Naive B cell (primary cell): ENCODE measurements around the gene PARP11. TPM values are rescaled to one million over a fixed set of nuclear protein-coding genes. Genes with fewer than 3 reads are reported as not detected.

Source experiments
- ATAC-seq, 2 donors: fragments of 150-1000 bp; cut with Tn5 transposase; 2 replicates each; pipeline ENCODE4 v1.10.0; 2021; ENCODE audit warnings: low read depth in 2 of 2, mild to moderate bottlenecking in 2 of 2, moderate library complexity in 2 of 2
- DNase-seq: peaks from one replicate; pipeline ENCODE4 v3.0.0; 2022
- H3K27ac Mint-ChIP-seq, 6 donors: one replicate each; pipeline ENCODE4 v1.8.0; 2020 to 2022; ENCODE audit warnings: mild to moderate bottlenecking in 6 of 6, mixed read lengths in 6 of 6, moderate library complexity in 5 of 6, inconsistent platforms in 2 of 6
- H3K27me3 Mint-ChIP-seq, 3 donors: one replicate each; pipeline ENCODE4 v1.8.0; 2021 to 2022; ENCODE audit warnings: mixed read lengths in 3 of 3, mild to moderate bottlenecking in 1 of 3
- H3K36me3 Mint-ChIP-seq, 2 donors: one replicate each; pipeline ENCODE4 v1.8.0; 2020 to 2022; ENCODE audit warnings: mixed read lengths in 2 of 2, inconsistent platforms in 1 of 2, mild to moderate bottlenecking in 1 of 2
- H3K4me1 Mint-ChIP-seq, 3 donors: one replicate each; pipeline ENCODE4 v1.8.0; 2020 to 2022; ENCODE audit warnings: mixed read lengths in 3 of 3, inconsistent platforms in 1 of 3, mild to moderate bottlenecking in 1 of 3, moderate library complexity in 1 of 3
- H3K4me3 Mint-ChIP-seq, 8 donors: one replicate each; pipeline ENCODE4 v1.8.0; 2020 to 2022; ENCODE audit warnings: mild to moderate bottlenecking in 8 of 8, mixed read lengths in 8 of 8, moderate library complexity in 8 of 8, inconsistent platforms in 2 of 8
- H3K9me3 Mint-ChIP-seq, 7 donors: one replicate each; pipeline ENCODE4 v1.8.0; 2020 to 2022; ENCODE audit warnings: mixed read lengths in 7 of 7, mild to moderate bottlenecking in 5 of 7, inconsistent platforms in 2 of 7, moderate library complexity in 1 of 7
- polyA plus RNA-seq, 6 donors: library from polyadenylated mRNA; unstranded; fragments of 300-500 nt; fragmentation: Illumina TruSeq; gene quantifications; one replicate each; pipeline ENCODE4 v1.2.3, GENCODE V29; 2021; ENCODE audit warnings: low read depth in 6 of 6

PARP11 gene
- polyA plus RNA-seq, 6 donors from 2014 or later: 6.5 to 10.5 (median 8.7) TPM

DNA sequence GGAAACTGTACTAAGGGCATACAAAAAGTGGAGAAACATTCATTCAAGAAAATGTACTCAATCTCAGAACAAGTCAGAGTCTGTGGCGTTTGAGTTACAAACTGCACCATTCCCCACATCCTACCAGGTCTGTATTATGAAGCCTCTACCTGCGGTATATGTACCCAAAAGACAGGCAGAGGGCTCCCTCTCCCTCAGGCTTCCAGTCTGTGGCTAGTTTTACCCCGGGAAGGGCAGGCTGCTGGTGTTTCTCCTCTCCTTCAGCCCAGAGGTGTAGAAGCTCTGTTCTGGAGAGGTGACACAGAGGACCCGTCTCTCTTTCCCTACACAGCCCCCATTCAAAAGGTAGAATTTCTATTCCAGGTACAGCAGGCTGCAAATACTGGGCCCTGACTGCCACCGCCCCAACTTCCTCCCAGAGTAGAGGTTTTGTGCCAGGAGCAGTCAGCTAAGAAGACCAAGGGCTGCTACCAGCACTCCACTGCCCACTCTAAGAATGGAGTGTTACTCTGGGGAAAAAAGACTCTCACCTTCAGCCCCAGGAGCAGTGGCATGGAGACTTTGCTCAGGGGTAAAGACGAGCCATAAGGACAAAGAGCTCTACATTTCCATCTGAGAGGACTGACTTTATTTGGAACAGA lies 39.4 kb downstream of the PARP11 start:
- peak overlapping the region in 1 of 6 donors; percentile 61 for H3K27ac Mint-ChIP-seq
- H3K27me3 Mint-ChIP-seq: no peaks in the 10 kb centered on the region
- DNase-seq (no peak), ATAC-seq (no peak)
- H3K9me3 Mint-ChIP-seq: peaks cover 0 to 3% (median 0%) of the 10 kb centered on the region in 7 donors
- H3K4me1 Mint-ChIP-seq: peaks cover 32 to 49% (median 37%) of the 10 kb centered on the region in 3 donors
- H3K4me3 Mint-ChIP-seq: peak overlapping the region in 1 of 8 donors; percentile 61
- H3K36me3 Mint-ChIP-seq: no peaks in the 10 kb centered on the region

DNA sequence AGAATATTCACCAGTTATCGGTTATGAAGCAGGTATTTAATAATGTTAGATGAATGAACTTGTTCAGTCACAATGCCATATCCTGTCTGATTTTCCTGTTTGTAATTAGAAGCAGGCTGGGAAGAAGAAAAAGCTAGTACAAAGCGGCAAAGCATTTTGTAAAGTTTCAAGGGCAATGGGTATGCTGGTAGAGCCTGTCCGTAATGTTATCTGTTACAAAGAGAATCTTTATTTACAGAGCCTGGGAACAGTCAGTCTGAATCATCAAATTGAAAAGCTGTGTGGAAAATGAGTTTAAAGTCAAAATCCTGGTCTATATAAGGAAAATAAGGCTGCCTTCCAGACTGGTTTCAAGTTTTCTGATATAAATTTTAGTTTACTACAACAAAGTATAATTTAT lies 40.5 kb downstream of the PARP11 start:
- Mint-ChIP-seq H3K4me1 (peaks cover 24 to 40% (median 29%) of the 10 kb centered on the region in 3 donors), H3K27me3 (no peaks in the 10 kb centered on the region), H3K4me3 (no peak overlapping the region), H3K36me3 (no peaks in the 10 kb centered on the region), H3K9me3 (no peaks in the 10 kb centered on the region), H3K27ac (peak overlapping the region in 1 of 6 donors; percentile 16)
- no peak for DNase-seq
- no peak for ATAC-seq

DNA sequence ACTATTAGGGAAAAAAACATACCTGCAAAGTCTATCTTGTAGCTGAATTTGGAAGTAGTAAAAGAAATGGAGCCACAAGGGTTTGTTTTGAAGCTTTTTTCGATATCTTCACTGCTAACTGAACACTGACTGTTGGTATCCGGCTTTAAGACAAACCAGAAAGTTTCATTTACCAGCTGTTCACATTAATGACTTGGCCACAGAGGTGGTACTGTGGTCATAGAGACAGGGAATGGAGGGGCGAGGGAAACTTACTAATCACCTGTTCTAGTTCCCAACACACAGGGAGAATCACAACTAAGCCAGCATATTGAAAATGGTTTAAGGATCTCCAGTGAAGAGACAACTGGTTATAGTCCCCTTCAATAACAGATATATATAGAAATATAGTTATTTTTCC lies 44.3 kb downstream of the PARP11 start:
- Mint-ChIP-seq H3K9me3 (no peaks in the 10 kb centered on the region), H3K36me3 (peaks cover 0 to 7% of the 10 kb centered on the region in 2 donors), H3K4me3 (no peak overlapping the region), H3K4me1 (peaks cover 2 to 6% (median 2%) of the 10 kb centered on the region in 3 donors), H3K27me3 (no peaks in the 10 kb centered on the region), H3K27ac (no peak overlapping the region)
- ATAC-seq: no peak
- no peak for DNase-seq

DNA sequence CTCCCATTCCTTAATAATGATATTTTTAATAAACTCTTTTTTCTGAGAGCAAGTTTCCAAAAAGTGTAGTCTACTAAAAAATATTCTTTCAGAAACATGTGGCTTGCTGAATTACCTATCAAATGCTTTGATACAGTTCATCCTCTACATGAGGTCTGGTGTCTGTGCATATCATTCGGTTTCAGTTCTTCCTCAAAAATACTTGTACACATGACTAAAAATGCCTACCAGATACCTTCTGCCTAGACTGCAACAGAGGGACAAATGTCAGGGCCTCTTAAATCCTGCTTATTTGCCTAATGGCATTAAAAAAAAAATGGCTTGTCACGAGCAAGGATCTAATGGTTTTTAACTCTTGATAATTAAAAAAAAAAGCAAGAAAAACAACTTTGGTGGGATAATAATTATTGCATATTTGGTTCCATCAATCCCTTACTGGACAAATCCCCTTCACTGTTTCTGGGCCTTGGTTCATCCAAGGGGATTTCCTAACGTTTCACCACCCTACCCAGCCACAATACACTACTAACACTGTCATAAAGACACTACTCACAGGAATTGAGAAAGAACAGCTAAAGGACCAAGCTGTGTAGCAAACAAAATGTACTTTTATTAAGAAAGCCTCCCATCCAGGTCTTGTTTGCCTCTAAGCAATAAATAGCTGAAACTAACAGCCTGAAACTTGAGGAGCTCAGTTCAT lies 45.7 kb downstream of the PARP11 start:
- Mint-ChIP-seq H3K36me3 (peaks cover 0 to 7% of the 10 kb centered on the region in 2 donors), H3K27ac (peak overlapping the region in 1 of 6 donors; percentile 36), H3K4me3 (no peak overlapping the region), H3K4me1 (peaks cover 0 to 2% (median 0%) of the 10 kb centered on the region in 3 donors), H3K9me3 (no peaks in the 10 kb centered on the region), H3K27me3 (no peaks in the 10 kb centered on the region)
- no peak for ATAC-seq
- no peak for DNase-seq

DNA sequence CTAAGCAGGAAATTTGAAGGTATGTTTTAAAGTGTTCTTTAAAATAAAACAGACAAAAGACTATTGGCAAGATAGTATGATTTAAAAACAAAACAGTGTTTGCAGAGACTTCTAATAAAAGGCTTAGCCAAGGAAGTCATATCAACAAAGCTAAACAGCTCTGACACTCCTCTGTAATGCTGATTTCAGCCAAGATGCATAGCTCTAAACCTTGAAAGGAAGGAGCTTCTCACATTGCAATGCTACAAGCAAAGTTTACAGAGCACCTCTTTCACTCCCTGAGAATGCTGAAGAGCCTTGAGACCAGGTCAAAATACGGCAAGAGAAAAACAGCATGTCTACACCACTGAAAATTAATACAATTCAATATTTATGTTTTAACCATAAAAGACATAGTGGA lies 51.8 kb downstream of the PARP11 start:
- no peak overlapping the region for H3K4me3 Mint-ChIP-seq
- no peak overlapping the region for H3K27ac Mint-ChIP-seq
- ATAC-seq (no peak), DNase-seq (no peak)
- no peaks in the 10 kb centered on the region for H3K9me3 Mint-ChIP-seq
- peaks cover 7 to 10% of the 10 kb centered on the region in 2 donors for H3K36me3 Mint-ChIP-seq
- no peaks in the 10 kb centered on the region for H3K27me3 Mint-ChIP-seq
- H3K4me1 Mint-ChIP-seq: peaks cover 0 to 4% (median 1%) of the 10 kb centered on the region in 3 donors

DNA sequence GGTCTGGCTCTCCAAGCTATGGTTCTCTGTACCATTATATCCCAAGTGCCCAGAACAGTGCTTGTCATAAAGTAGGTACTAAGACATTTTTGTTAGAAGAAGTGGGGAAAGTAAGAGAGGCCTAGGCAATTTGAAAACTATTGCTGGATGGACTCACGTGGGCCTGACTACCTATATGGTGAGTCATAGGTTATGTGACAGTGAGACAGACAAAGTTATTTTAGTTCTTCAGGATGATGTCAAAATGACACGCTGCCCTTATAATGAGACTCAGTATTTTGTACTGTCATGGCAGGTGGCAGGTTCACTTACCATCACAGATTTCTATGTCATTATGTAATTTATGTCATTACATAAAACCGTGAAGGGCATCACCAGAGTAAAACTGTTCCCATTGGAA lies 53.1 kb downstream of the PARP11 start:
- no peak for DNase-seq
- H3K27me3 Mint-ChIP-seq: no peaks in the 10 kb centered on the region
- H3K4me1 Mint-ChIP-seq: peaks cover 0 to 12% (median 7%) of the 10 kb centered on the region in 3 donors
- no peak overlapping the region for H3K27ac Mint-ChIP-seq
- no peaks in the 10 kb centered on the region for H3K9me3 Mint-ChIP-seq
- H3K36me3 Mint-ChIP-seq: peaks cover 7 to 17% of the 10 kb centered on the region in 2 donors
- H3K4me3 Mint-ChIP-seq: no peak overlapping the region
- ATAC-seq: no peak

DNA sequence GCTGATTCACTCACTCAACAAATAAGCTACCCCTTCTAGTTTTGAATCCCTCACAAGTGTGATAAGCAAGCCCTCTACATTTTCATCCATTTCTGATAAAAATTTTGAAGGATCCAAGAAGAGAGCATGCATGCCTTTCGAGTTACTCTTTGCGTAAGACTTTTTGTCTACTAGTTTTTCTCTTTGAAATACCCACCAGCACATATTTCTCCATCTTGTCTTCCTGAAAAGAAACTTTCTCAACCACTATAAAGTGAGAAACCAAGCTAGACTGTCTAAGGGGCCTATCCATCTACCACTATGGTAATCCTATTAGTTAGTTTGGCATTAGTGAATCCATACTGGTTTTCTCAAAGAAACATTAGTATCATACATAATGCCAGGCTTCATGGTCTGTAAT lies 56.9 kb downstream of the PARP11 start:
- peaks cover 0 to 13% (median 12%) of the 10 kb centered on the region in 3 donors for H3K4me1 Mint-ChIP-seq
- H3K36me3 Mint-ChIP-seq: peaks cover under 1 to 31% of the 10 kb centered on the region in 2 donors
- ATAC-seq (no peak), DNase-seq (no peak)
- no peaks in the 10 kb centered on the region for H3K27me3 Mint-ChIP-seq
- peak overlapping the region in 1 of 8 donors; percentile 45 for H3K4me3 Mint-ChIP-seq
- H3K9me3 Mint-ChIP-seq: no peaks in the 10 kb centered on the region
- peak overlapping the region; percentile 19 to 81 (median 56) for H3K27ac Mint-ChIP-seq

DNA sequence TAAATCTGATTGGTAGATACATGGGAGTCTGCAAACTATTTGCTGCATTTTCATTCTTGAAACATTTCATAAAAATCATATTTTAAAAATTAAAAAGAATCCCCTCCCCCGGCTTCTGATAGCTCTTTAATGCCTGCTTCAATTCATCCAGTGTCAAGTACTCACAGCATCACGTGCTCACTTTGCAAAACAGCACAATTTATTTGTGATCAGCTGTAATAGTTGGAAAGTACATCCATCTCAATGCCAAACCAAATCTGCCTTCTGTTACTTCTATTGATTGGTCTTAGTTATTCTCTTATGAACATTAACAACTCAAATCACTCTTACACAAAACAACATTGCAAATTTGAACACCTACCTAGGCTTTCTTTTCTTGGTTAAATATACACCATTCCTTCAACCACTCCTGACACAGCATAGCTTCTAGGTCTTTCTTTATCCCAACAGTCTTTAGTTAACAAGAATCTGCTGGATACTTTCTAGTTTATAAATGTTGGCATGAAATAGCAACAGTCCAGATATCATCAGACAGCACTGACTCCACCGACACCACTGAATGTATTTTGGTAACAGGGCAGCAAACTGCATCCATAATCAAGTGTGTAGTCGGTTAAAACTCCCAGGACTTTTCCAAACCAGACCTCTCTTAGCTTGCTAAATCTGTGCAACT lies 58.0 kb downstream of the PARP11 start:
- Mint-ChIP-seq H3K27ac (peak overlapping the region in 2 of 6 donors; percentile 70 to 73), H3K4me3 (no peak overlapping the region), H3K4me1 (peaks cover 8 to 22% (median 18%) of the 10 kb centered on the region in 3 donors), H3K36me3 (peaks cover 11 to 36% of the 10 kb centered on the region in 2 donors), H3K9me3 (peaks cover 0 to 5% (median 0%) of the 10 kb centered on the region in 7 donors), H3K27me3 (no peaks in the 10 kb centered on the region)
- ATAC-seq: no peak
- DNase-seq: no peak

DNA sequence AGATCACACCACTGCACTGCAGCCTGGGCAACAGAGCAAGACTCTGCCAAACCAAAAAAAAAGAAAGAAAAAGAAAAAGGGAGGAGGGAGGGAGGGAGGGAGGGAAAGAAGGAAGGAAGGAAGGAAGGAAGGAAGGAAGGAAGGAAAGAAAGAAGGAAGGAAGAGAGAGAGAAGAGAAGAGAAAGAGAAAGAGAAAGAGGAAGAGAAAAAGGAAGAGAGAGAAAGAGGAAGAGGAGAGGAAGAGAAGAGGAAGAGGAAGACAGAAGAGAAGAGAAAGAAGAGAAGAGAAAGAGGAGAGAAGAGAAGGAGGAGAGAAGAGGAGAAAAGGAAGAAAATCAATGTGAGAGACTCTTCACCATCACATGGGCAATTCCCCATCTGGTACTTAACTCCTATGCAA lies 62.7 kb downstream of the PARP11 start:
- Mint-ChIP-seq H3K9me3 (peaks cover 0 to 5% (median 0%) of the 10 kb centered on the region in 7 donors), H3K27ac (peak overlapping the region; percentile 52 to 85 (median 74)), H3K4me1 (peaks cover 6 to 18% (median 12%) of the 10 kb centered on the region in 3 donors), H3K4me3 (no peak overlapping the region), H3K27me3 (no peaks in the 10 kb centered on the region), H3K36me3 (peaks cover 12 to 41% of the 10 kb centered on the region in 2 donors)
- DNase-seq (no peak), ATAC-seq (no peak)

DNA sequence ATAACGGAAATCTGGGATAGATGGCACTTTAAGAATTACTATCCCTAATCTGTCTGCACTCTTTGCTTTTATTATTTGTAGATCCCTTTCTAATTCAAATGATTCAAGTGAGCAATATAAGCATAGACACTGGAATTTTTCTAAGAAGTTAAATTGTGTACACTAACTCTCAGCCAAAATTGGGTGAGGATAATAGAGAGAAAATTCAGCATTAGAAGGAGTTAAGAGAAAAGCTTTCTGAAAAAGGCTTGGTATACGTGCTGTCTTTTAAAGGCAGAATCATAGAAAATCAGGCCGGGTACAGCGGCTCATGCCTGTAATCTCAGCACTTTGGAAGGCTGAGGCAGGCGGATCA lies 63.2 kb downstream of the PARP11 start:
- H3K4me3 Mint-ChIP-seq: peak overlapping the region in 1 of 8 donors; percentile 41
- H3K4me1 Mint-ChIP-seq: peaks cover 6 to 14% (median 12%) of the 10 kb centered on the region in 3 donors
- H3K27me3 Mint-ChIP-seq: no peaks in the 10 kb centered on the region
- peaks cover 12 to 37% of the 10 kb centered on the region in 2 donors for H3K36me3 Mint-ChIP-seq
- no peak for ATAC-seq
- DNase-seq: no peak
- H3K9me3 Mint-ChIP-seq: peaks cover 0 to 5% (median 0%) of the 10 kb centered on the region in 7 donors
- H3K27ac Mint-ChIP-seq: peak overlapping the region in 5 of 6 donors; percentile 8 to 84 (median 71)

DNA sequence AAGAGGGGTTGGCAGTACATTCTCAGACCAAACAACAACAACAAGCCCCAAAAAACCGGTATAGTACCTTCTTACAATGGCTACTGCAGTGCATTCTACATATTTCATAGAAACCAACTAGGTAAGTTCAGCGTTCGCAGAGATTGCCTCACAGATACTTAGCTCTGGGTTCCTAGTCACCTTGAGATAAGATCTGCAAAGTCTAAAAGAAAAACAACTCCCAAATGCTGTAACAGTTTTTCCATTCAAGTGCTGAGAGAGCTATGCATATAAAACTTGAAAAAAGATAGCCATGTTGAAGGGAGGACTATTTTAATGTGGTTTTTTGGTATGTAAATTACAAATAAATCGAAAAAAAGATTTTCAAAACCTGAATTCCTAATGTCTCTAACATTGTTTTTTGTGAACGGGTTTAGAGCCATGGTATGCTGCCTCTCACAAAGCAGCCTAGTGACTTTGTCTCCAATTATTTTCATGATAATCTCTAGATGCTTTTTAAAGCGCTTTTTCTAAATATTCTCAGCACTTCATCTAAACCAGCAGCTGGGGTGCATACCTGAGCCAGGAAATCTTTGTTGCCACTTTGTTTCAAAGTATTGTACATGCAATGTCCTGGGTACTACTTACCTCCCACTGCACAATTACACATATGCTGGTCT lies 63.7 kb downstream of the PARP11 start:
- ATAC-seq (no peak), DNase-seq (no peak)
- H3K36me3 Mint-ChIP-seq: peaks cover 12 to 36% of the 10 kb centered on the region in 2 donors
- H3K27me3 Mint-ChIP-seq: no peaks in the 10 kb centered on the region
- H3K9me3 Mint-ChIP-seq: peaks cover 0 to 5% (median 0%) of the 10 kb centered on the region in 7 donors
- H3K27ac Mint-ChIP-seq: peak overlapping the region in 1 of 6 donors; percentile 71
- peaks cover 6 to 13% (median 12%) of the 10 kb centered on the region in 3 donors for H3K4me1 Mint-ChIP-seq
- no peak overlapping the region for H3K4me3 Mint-ChIP-seq

DNA sequence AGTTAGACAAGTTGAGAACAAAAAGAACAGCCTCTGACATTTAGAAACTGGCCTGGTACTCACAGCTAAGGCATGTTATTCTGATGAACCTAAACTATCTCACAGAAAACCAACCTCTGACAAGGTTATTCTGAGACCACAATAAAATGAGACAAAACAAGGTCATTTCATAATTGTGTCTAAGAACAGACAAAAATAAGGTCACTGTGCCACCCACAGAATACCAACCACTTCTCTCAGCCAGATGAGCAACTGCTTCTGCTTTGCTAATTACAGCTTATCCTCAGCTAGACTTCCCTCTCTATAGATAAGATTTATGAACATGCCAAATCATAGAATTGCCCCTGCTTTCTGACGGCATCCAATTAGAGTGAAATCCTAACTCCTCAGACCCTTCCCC lies 68.1 kb downstream of the PARP11 start:
- no peaks in the 10 kb centered on the region for H3K27me3 Mint-ChIP-seq
- H3K4me1 Mint-ChIP-seq: peaks cover 0 to 2% (median 0%) of the 10 kb centered on the region in 3 donors
- no peak overlapping the region for H3K27ac Mint-ChIP-seq
- peaks cover 0 to 12% of the 10 kb centered on the region in 2 donors for H3K36me3 Mint-ChIP-seq
- H3K4me3 Mint-ChIP-seq: no peak overlapping the region
- ATAC-seq (no peak), DNase-seq (no peak)
- no peaks in the 10 kb centered on the region for H3K9me3 Mint-ChIP-seq

DNA sequence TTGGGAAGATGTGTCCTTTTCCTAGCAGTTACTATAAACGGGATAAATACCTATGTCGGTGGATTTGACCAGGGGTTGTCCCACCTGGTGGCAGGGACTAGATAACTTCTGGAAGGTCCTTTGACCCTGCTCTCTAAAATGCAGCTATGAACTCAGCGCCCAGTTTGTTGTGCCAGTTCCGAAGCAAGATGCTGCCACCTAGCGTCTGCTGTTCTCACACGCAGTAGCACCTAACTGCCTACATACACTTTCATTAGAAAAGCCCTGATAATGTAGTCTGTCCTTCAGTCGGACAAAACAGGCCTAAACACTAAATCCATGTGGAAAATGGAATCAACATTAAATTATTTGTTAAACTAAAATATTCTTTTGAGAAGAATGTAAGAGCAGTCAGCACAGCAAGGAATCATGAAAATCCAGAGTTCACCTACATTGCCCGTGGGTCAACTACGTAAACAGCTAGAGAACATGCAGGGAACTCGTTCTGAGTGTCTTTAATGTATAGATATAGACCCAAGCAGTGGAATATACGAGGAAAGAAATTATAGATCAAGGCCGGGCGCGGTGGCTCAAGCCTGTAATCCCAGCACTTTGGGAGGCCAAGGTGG lies 69.2 kb downstream of the PARP11 start:
- H3K4me3 Mint-ChIP-seq: no peak overlapping the region
- H3K36me3 Mint-ChIP-seq: peaks cover 0 to 8% of the 10 kb centered on the region in 2 donors
- peak; percentile 74 to 77 for ATAC-seq
- H3K4me1 Mint-ChIP-seq: no peaks in the 10 kb centered on the region
- DNase-seq: peak; percentile 42
- no peaks in the 10 kb centered on the region for H3K27me3 Mint-ChIP-seq
- no peak overlapping the region for H3K27ac Mint-ChIP-seq
- no peaks in the 10 kb centered on the region for H3K9me3 Mint-ChIP-seq
